NK-92 (cell line): ENCODE measurements around the gene EHF.

ENCODE experiments used
- DNase-seq: peaks from one replicate; lab custom pipeline; 2025; ENCODE audit not compliant: unreplicated experiment; lab: John Stamatoyannopoulos, UW

Gene EHF

GRCh38 chr11:34623463-34623862 is 2.6 kb downstream of the EHF start:
- DNase-seq, result no peak

- DNase-seq, result no peak
Measured at GRCh38 chr11:34624069-34624468, 3.2 kb downstream of the EHF start.

GRCh38 chr11:34625576-34625975 is 4.7 kb downstream of the EHF start:
- DNase-seq, result no peak

DNA sequence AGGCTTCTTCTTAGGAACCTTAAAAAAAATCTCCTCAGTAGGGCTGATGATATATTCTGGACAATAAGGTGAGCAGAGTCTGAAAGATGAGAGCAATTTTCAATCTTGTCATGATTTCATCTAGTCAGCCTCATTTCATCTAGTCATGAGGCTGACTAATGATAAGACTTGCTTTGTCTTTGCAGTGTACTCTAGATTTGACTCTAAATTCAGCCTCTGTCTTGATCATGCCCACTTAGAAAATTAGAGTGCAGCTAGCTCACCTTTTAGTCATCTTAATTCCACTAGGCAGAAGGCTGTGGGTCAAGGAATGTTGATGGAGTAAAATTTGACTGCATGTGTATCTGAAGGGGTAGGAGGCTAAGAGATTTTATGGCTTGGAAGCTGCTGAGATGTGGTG is 5.5 kb downstream of the EHF start:
- no peak for DNase-seq

DNA sequence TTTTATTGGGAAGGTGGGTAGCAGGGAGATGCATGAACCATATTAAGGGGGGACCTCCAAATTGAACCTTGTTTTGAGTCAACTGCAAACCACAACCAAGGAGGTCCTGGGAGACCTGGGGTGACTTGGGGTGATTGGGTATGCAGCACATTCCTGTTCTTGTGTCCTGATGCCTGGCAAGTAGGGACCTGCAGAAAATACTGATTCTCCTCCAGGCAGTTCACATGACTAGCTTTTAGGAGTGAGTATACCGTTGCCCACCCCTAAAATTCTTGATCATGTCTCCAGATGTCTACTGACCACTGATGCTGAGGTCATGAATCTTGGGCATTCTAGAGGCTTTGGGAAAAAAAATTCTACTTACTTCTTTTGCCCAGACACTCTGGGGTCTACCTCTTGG is 6.3 kb downstream of the EHF start:
- no peak for DNase-seq

GRCh38 chr11:34629711-34630110 is 8.8 kb downstream of the EHF start:
- DNase-seq, result no peak

DNA sequence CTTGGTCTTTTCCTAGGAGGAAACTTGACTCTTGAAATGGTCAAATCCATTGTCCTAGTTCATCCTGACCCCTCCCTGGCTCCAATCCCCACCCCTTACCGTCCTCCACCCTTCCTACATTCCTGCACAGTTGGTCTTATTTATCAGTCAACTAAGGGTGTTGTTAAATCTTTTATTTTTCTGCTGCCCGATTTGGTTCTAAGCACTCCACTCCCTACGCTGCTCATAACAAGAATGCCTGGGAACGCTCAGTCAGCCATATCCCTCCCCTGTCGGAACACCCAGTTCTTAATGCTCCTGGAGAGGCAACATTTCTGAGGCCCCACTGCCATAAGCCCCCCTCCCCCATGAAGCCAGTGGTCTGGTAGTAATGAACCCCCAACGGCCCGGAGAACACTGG is 9.7 kb downstream of the EHF start:
- no peak for DNase-seq

- DNase-seq, result no peak
Measured at GRCh38 chr11:34631297-34631696, 10.4 kb downstream of the EHF start.

- DNase-seq, result no peak
Measured at GRCh38 chr11:34631737-34632104, 10.8 kb downstream of the EHF start.

- no peak for DNase-seq
Measured at GRCh38 chr11:34632105-34632791, 11.4 kb downstream of the EHF start.

GRCh38 chr11:34633640-34633989 is 12.7 kb downstream of the EHF start:
- no peak for DNase-seq

GRCh38 chr11:34633990-34634693 is 13.2 kb downstream of the EHF start:
- no peak for DNase-seq

- DNase-seq, result no peak
Measured at GRCh38 chr11:34634694-34635062, 13.8 kb downstream of the EHF start.

DNA sequence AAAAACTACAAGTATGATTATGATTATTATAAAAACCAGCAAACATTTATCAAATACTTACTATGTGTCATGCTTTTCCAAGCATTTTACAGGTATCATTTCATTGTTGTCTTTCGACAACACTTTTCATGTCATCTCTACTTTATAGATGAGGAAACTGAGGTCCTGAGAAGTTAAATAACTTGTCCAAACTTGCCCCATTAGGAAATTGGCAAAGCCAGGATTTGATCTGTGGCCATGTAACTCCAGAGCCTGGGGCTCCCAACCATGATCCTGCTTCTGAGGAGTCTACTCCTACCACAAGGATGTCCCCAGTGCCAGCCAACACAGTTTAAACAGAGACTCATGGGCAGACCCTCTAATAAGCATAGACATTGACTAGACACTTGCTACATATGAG is 15.2 kb downstream of the EHF start:
- DNase-seq, result no peak

DNA sequence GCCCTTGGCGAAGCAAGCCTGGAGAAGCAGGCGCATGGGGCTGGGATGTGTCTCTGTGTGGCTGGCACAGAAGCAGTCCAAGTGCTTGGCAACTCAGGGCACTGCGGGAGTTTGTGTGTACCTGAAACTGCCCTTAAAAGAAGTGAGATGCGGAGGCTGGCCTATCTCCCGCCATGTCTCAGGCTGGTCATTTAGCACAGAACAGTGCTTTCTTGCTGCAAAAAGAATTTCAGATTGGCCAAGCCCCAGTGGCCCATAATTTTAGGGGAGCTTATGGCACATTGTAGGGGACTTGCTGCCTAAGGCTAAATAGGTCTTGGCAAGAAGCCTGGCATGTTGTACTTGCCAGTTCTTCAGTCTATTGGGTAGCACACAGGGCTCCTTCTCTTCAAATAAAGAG is 16.4 kb downstream of the EHF start:
- no peak for DNase-seq

- no peak for DNase-seq
Measured at GRCh38 chr11:34638897-34639296, 18.0 kb downstream of the EHF start.

DNA sequence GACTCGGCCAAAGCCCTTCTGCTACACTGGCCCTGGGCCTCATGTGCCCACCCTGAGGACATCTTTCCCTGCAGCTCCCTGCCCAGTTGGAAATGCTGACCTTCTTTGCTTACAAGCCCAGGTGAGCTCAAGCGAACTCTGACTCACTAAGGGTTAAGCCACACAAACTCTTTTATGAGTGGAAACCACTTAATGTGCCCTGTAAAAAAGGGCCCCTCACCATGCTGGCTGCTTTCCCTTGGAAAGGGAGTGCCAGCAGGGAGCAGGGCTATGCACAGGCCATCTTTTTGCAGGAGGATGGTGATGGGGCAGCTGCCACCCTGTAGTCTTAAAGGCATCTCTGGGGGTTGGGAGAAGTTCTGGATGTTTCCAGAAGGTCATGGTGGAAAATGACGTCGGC is 18.7 kb downstream of the EHF start:
- DNase-seq, result no peak

- no peak for DNase-seq
Measured at GRCh38 chr11:34640050-34640923, 19.4 kb downstream of the EHF start.

GRCh38 chr11:34640924-34641275 is 20.0 kb downstream of the EHF start:
- no peak for DNase-seq

GRCh38 chr11:34641456-34641855 is 20.6 kb downstream of the EHF start:
- DNase-seq, result no peak

DNA sequence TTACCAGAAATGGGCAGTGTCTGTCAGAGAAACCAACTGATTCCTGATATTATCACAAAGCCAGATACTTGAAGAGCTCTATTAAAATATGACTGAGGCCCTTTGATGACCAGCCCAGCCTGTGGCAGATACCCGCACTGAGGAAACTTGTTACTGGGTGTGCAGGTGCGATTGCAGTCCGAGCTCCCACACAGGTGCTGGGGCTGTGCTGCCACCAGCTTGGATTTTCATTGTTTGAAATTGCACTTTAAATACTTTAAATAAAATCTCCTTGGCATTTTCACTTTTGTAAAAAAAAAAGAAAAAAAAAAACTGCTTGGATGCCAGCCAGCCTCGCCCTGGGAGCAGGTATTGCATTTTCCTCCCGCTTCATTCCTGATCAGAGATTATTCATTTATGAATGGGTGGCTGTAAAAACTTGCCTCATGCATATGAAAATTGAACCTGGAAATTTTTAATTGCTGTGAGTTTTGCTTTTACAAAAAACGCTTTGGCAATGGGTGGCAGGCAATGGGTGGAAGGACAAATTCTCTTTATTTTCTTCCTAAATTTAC is 21.2 kb downstream of the EHF start:
- DNase-seq, result no peak

GRCh38 chr11:34642873-34643272 is 22.0 kb downstream of the EHF start:
- no peak for DNase-seq
